H1 (cell line): ENCODE data around the gene CCSER2. TPM values are rescaled to one million over a fixed set of nuclear protein-coding genes. Genes with fewer than 3 reads are reported as not detected.

Experiments used
- CTCF ChIA-PET: fragments of 300-600 bp; sonication (Branson Sonifier 250); formaldehyde crosslinking; loops from one replicate; lab custom pipeline; 2021; ENCODE audit not compliant: partially characterized antibody; lab: Charles Lee
- POLR2A ChIA-PET: fragments of 300-600 bp; sonication (Branson Sonifier 250); formaldehyde crosslinking; loops from one replicate; lab custom pipeline; 2021; ENCODE audit warnings: inconsistent platforms; ENCODE audit not compliant: partially characterized antibody; lab: Charles Lee
- DNase-seq, 2 experiments: peaks; one replicate each; pipeline versions ENCODE4 v3.0.0 to v3.0.0-alpha.2; 2010 to 2022; ENCODE audit warnings: low spot score in 2 of 2, low read depth in 1 of 2, mixed read lengths in 1 of 2
- FAIRE-seq: peaks from 2 replicates; lab custom pipeline; 2011; peaks lifted over from hg19 to GRCh38; lab: Jason Lieb, UNC
- H2AFZ ChIP-seq: 2 replicates; pipeline ENCODE4 v1.8.1; 2012; ENCODE audit warnings: low read length, inconsistent platforms
- H2AK5ac ChIP-seq: 2 replicates; pipeline ENCODE4 v1.6.1; 2013; ENCODE audit warnings: low read depth, low read length
- H2BK120ac ChIP-seq: replicated peaks from 2 replicates; pipeline ENCODE3; 2013; ENCODE audit warnings: low read depth, low read length, inconsistent platforms
- H2BK12ac ChIP-seq: 2 replicates; pipeline ENCODE4 v1.6.1; 2013; ENCODE audit warnings: low read depth, low read length
- H2BK15ac ChIP-seq: 2 replicates; pipeline ENCODE4 v1.6.1; 2013; ENCODE audit warnings: low read length
- H2BK20ac ChIP-seq: 2 replicates; pipeline ENCODE4 v1.6.1; 2013; ENCODE audit warnings: low read length
- H2BK5ac ChIP-seq: 2 replicates; pipeline ENCODE4 v1.6.1; 2013; ENCODE audit warnings: low read depth, low read length
- H3K14ac ChIP-seq: 2 replicates; pipeline ENCODE4 v1.6.1; 2013; ENCODE audit warnings: inconsistent platforms; ENCODE audit not compliant: insufficient read length
- H3K18ac ChIP-seq: 2 replicates; pipeline ENCODE4 v1.6.1; 2013; ENCODE audit warnings: low read length; ENCODE audit errors: extremely low read depth
- H3K23ac ChIP-seq: 2 replicates; pipeline ENCODE4 v1.6.1; 2013; ENCODE audit warnings: inconsistent platforms; ENCODE audit not compliant: insufficient read length
- H3K23me2 ChIP-seq: 2 replicates; pipeline ENCODE4 v1.6.1; 2013; ENCODE audit warnings: low read depth, low read length
- H3K27ac ChIP-seq: 2 replicates; pipeline ENCODE4 v1.6.1; 2011; ENCODE audit warnings: low read depth, low read length, inconsistent platforms
- H3K27me3 ChIP-seq, 4 experiments: replicated peaks in 1 of 4; 1 replicate in 1 of 4; 2 replicates in 3 of 4; pipeline versions ENCODE4 v1.6.1 to v1.8.1; 2011 to 2013; ENCODE audit warnings: low read length in 3 of 4, mild to moderate bottlenecking in 3 of 4, inconsistent platforms in 2 of 4, mixed read lengths in 2 of 4, moderate library complexity in 1 of 4; ENCODE audit not compliant: control insufficient read depth in 3 of 4, insufficient read depth in 3 of 4; ENCODE audit errors: extremely low read depth in 1 of 4
- H3K36me3 ChIP-seq, 4 experiments: 2 replicates each; pipeline versions ENCODE4 v1.6.1 to v1.8.1; 2011 to 2013; ENCODE audit warnings: mild to moderate bottlenecking in 4 of 4, low read length in 3 of 4, moderate library complexity in 2 of 4, control low read depth in 1 of 4, inconsistent platforms in 1 of 4; ENCODE audit not compliant: insufficient read depth in 4 of 4, control insufficient read depth in 2 of 4
- H3K4ac ChIP-seq: replicated peaks from 2 replicates; pipeline ENCODE3; 2013; ENCODE audit warnings: low read length, low read depth, mixed read lengths, inconsistent platforms; ENCODE audit not compliant: insufficient read length
- H3K4me1 ChIP-seq, 4 experiments: replicated peaks in 1 of 4; 1 replicate in 1 of 4; 2 replicates in 3 of 4; pipeline versions ENCODE4 v1.6.1 to v1.8.1; 2011 to 2013; ENCODE audit warnings: low read length in 3 of 4, inconsistent platforms in 2 of 4, mixed read lengths in 1 of 4; ENCODE audit not compliant: insufficient read depth in 4 of 4, control insufficient read depth in 3 of 4
- H3K4me2 ChIP-seq, 2 experiments: 2 replicates each; pipeline versions ENCODE4 v1.6.1 to v1.8.1; 2011 to 2013; ENCODE audit warnings: low read depth in 2 of 2, low read length in 2 of 2, control low read depth in 1 of 2, inconsistent platforms in 1 of 2, mild to moderate bottlenecking in 1 of 2; ENCODE audit not compliant: insufficient read depth in 1 of 2
- H3K4me3 ChIP-seq, 4 experiments: fragments of 200-600, 300-600 bp in 1 of 4; sonication (generic), shearing (Covaris generic), sonication (Bioruptor Twin) in 1 of 4; 2 replicates each; pipeline versions ENCODE4 v1.5.1 to v1.8.1; 2011 to 2016; ENCODE audit warnings: low read length in 4 of 4, low read depth in 3 of 4, control low read depth in 2 of 4, inconsistent platforms in 2 of 4, mild to moderate bottlenecking in 2 of 4, mixed read lengths in 1 of 4, moderate library complexity in 1 of 4; ENCODE audit not compliant: insufficient read depth in 2 of 4; ENCODE audit errors: extremely low read depth in 1 of 4
- H3K56ac ChIP-seq: replicated peaks from 2 replicates; pipeline ENCODE3; 2013; ENCODE audit warnings: low read depth, mild to moderate bottlenecking, mixed read lengths, low read length, inconsistent platforms; ENCODE audit not compliant: insufficient read length
- H3K79me1 ChIP-seq: 2 replicates; pipeline ENCODE4 v1.6.1; 2013; ENCODE audit warnings: low read depth, low read length, control low read depth
- H3K79me2 ChIP-seq, 2 experiments: 2 replicates each; pipeline versions ENCODE4 v1.6.1 to v1.8.1; 2012 to 2013; ENCODE audit warnings: low read length in 2 of 2, mild to moderate bottlenecking in 2 of 2, inconsistent platforms in 1 of 2; ENCODE audit not compliant: insufficient read depth in 2 of 2, control insufficient read depth in 1 of 2
- H3K9ac ChIP-seq, 4 experiments: replicated peaks in 1 of 4; 1 replicate in 1 of 4; 2 replicates in 3 of 4; pipeline versions ENCODE4 v1.6.1 to v1.8.1; 2011 to 2013; ENCODE audit warnings: low read depth in 3 of 4, low read length in 3 of 4, control low read depth in 2 of 4, mild to moderate bottlenecking in 2 of 4, moderate library complexity in 2 of 4, inconsistent platforms in 1 of 4; ENCODE audit errors: extremely low read depth in 1 of 4
- H3K9me3 ChIP-seq, 2 experiments: 2 replicates each; pipeline versions ENCODE4 v1.6.1 to v1.8.1; 2012 to 2013; ENCODE audit warnings: mild to moderate bottlenecking in 2 of 2, moderate library complexity in 2 of 2, control low read depth in 1 of 2, inconsistent platforms in 1 of 2, low read depth in 1 of 2, low read length in 1 of 2, mixed read lengths in 1 of 2; ENCODE audit not compliant: insufficient read depth in 2 of 2
- H4K20me1 ChIP-seq, 2 experiments: replicated peaks in 1 of 2; 2 replicates each; pipeline versions ENCODE3 to v1.8.1; 2011 to 2013; ENCODE audit warnings: inconsistent platforms in 2 of 2, low read length in 2 of 2, mild to moderate bottlenecking in 1 of 2; ENCODE audit not compliant: insufficient read depth in 2 of 2, control insufficient read depth in 1 of 2
- H4K5ac ChIP-seq: 2 replicates; pipeline ENCODE4 v1.6.1; 2013; ENCODE audit warnings: low read length, low read depth, mixed read lengths, inconsistent platforms; ENCODE audit not compliant: insufficient read length
- H4K8ac ChIP-seq: 2 replicates; pipeline ENCODE4 v1.8.0; 2013; ENCODE audit warnings: mild to moderate bottlenecking, moderate library complexity, low read length, inconsistent platforms; ENCODE audit not compliant: insufficient read depth; ENCODE audit errors: extremely low read depth
- H4K91ac ChIP-seq: replicated peaks from 2 replicates; pipeline ENCODE3; 2013; ENCODE audit warnings: low read length, mixed read lengths, inconsistent platforms; ENCODE audit not compliant: insufficient read length
- CBX5 ChIP-seq: fragments of 300-800, 300-1000 bp; sonication (generic); IDR thresholded peaks from 2 replicates; pipeline ENCODE4 v1.7.1; 2016; ENCODE audit warnings: antibody characterized with exemption, low read length, low read depth
- CHD1 ChIP-seq: IDR thresholded peaks from 2 replicates; pipeline ENCODE4 v1.6.1; 2012; ENCODE audit warnings: low read depth, low read length, improper control_type of control experiment
- EGR1 ChIP-seq: IDR thresholded peaks from 2 replicates; pipeline ENCODE4 v1.6.1; 2011; ENCODE audit warnings: low read depth, low read length, borderline replicate concordance
- MAFK ChIP-seq: IDR thresholded peaks from 2 replicates; pipeline ENCODE4 v1.6.1; 2012; ENCODE audit warnings: low read depth, mild to moderate bottlenecking, improper control_type of control experiment, low read length
- MAX ChIP-seq: IDR thresholded peaks from 2 replicates; pipeline ENCODE4 v1.6.1; 2012; ENCODE audit warnings: inconsistent platforms
- NANOG ChIP-seq: IDR thresholded peaks from 2 replicates; pipeline ENCODE4 v1.6.1; 2011; ENCODE audit warnings: low read length, low read depth, mild to moderate bottlenecking, inconsistent platforms; ENCODE audit not compliant: insufficient read depth, poor library complexity, severe bottlenecking
- PHF8 ChIP-seq: fragments of 200-600 bp; sonication (generic); conservative IDR thresholded peaks from 2 replicates; pipeline ENCODE4 v1.7.1; 2012; ENCODE audit warnings: low read depth, mild to moderate bottlenecking, inconsistent platforms, low read length, moderate library complexity
- RAD21 ChIP-seq, 2 experiments: IDR thresholded peaks in 1 of 2; conservative IDR thresholded peaks in 1 of 2; 2 replicates each; pipeline ENCODE4 v1.6.1; 2011; ENCODE audit warnings: low read depth in 2 of 2, low read length in 2 of 2, improper control_type of control experiment in 1 of 2, inconsistent platforms in 1 of 2, mild to moderate bottlenecking in 1 of 2, moderate library complexity in 1 of 2
- RFX5 ChIP-seq: IDR thresholded peaks from 2 replicates; pipeline ENCODE4 v1.6.1; 2011; ENCODE audit warnings: low read depth, low read length, improper control_type of control experiment, borderline replicate concordance
- SIN3A ChIP-seq, 2 experiments: IDR thresholded peaks in 1 of 2; conservative IDR thresholded peaks in 1 of 2; 2 replicates each; pipeline ENCODE4 v1.6.1; 2011 to 2012; ENCODE audit warnings: low read length in 2 of 2, improper control_type of control experiment in 1 of 2, low read depth in 1 of 2, mild to moderate bottlenecking in 1 of 2
- SIX5 ChIP-seq: IDR thresholded peaks from 2 replicates; pipeline ENCODE4 v1.6.1; 2011; ENCODE audit warnings: mild to moderate bottlenecking, low read depth, low read length
- SP2 ChIP-seq: IDR thresholded peaks from 2 replicates; pipeline ENCODE4 v1.6.1; 2012; ENCODE audit warnings: mild to moderate bottlenecking, low read length, inconsistent platforms
- SP4 ChIP-seq: IDR thresholded peaks from 2 replicates; pipeline ENCODE4 v1.6.1; 2012; ENCODE audit warnings: low read length, inconsistent platforms
- ZNF274 ChIP-seq: IDR thresholded peaks from 2 replicates; pipeline ENCODE4 v1.7.0; 2012; ENCODE audit warnings: low read length, borderline replicate concordance; ENCODE audit errors: extremely low read depth
- WGBS, 2 experiments: shearing (Covaris generic) in 1 of 2; methylation state at CpG; one replicate each; pipeline versions ENCODE4 v1.1.6 to v1.1.7; 2013 to 2015; ENCODE audit warnings: low lambda C conversion rate in 2 of 2, mixed read lengths in 2 of 2, inconsistent platforms in 1 of 2, low coverage in 1 of 2, missing lambda C conversion rate in 1 of 2; ENCODE audit not compliant: insufficient replicate concordance in 2 of 2, insufficient coverage in 1 of 2, insufficient read length in 1 of 2; ENCODE audit errors: extremely low coverage in 1 of 2, missing lambda C conversion rate in 1 of 2; 5-methylcytosine and 5-hydroxymethylcytosine counted together
- polyA plus RNA-seq, 7 experiments: library from polyadenylated mRNA; depleted of rRNA in 3 of 7; stranded (reverse) in 5 of 7; unstranded in 2 of 7; fragments of >200 nt in 5 of 7; fragments of 200-250 nt in 2 of 7; gene quantifications; 1 replicate in 5 of 7; 2 replicates in 1 of 7; 4 replicates in 1 of 7; pipeline versions ENCODE4 v1.2.1 to v1.2.3, GENCODE V29; 2011 to 2013; ENCODE audit warnings: missing spikeins in 2 of 7, mixed read lengths in 2 of 7
- total RNA-seq: library from RNA; stranded (reverse); fragmentation: NEBNext Ultra II Directional; extraction: Animal tissue kit (Norgen Biotek cat#: 25700); gene quantifications from 2 replicates; pipeline ENCODE4 v1.2.1, GENCODE V29; 2021

The CCSER2 gene
- total and polyA plus RNA-seq, 2 of the 8 experiments (the other 6 are each of a cell fraction or from before 2014, with no cell fraction given), result 6.9 to 30.5 TPM

GRCh38 chr10:84469470-84469869 lies 141.1 kb downstream of the CCSER2 start:
- H3K23me2 ChIP-seq, result no peaks in the 10 kb centered on the region
- H3K79me2 ChIP-seq, result no peaks in the 10 kb centered on the region
- H3K36me3 ChIP-seq, result no peaks in the 10 kb centered on the region
- WGBS, 2 experiments, result 90% methylated on average over 1 of the region's 1 CpG; no CpG with 5 or more reads in 1 of the 2 experiments
- no peak overlapping the region for H2BK20ac ChIP-seq
- peaks cover 0 to 3% (median 0%) of the 10 kb centered on the region in 4 experiments; a peak in 2 of 7 replicates for H3K4me1 ChIP-seq
- no peak overlapping the region for H3K56ac ChIP-seq
- H4K8ac ChIP-seq, result no peak overlapping the region
- H3K4me2 ChIP-seq, result no peak overlapping the region
- H3K27me3 ChIP-seq, result no peaks in the 10 kb centered on the region
- no peak overlapping the region for H2BK5ac ChIP-seq
- H2BK12ac ChIP-seq, result no peak overlapping the region
- no peak overlapping the region for H2AK5ac ChIP-seq
- no peak overlapping the region for H3K23ac ChIP-seq
- H3K9me3 ChIP-seq, result no peaks in the 10 kb centered on the region
- FAIRE-seq, result no peak
- POLR2A ChIA-PET, result no interaction called here
- H3K79me1 ChIP-seq, result no peaks in the 10 kb centered on the region
- no peak overlapping the region for H4K5ac ChIP-seq
- no peaks in the 10 kb centered on the region for H4K20me1 ChIP-seq
- CTCF ChIA-PET, result interaction anchor here (0.7 to 1.8 kb wide), 3 partner anchors 20 to 54 kb away, joined by 3 to 6 read pairs (median 3); no protein-coding TSS in a partner anchor
- no peak overlapping the region for H4K91ac ChIP-seq
- DNase-seq, result no peak
- no peak overlapping the region for H3K4me3 ChIP-seq
- no peak overlapping the region for H2AFZ ChIP-seq
- H2BK15ac ChIP-seq, result no peak overlapping the region
- H2BK120ac ChIP-seq, result no peak overlapping the region
- no peak overlapping the region for H3K18ac ChIP-seq
- H3K9ac ChIP-seq, result no peak overlapping the region
- no peak overlapping the region for H3K14ac ChIP-seq
- no peak overlapping the region for H3K27ac ChIP-seq
- H3K4ac ChIP-seq, result no peak overlapping the region
- TF ChIP-seq SIN3A (conservative IDR thresholded peaks at IDR 0.05 in 1 of 2, IDR thresholded peaks at IDR 0.05 in 1 of 2; ENCODE audit: low read depth in 1 of 2, low read length in 2 of 2) (no peak), ZNF274 (no peak), CHD1 (no peak), SP4 (no peak), RAD21 (IDR thresholded peaks at IDR 0.05 in 1 of 2, conservative IDR thresholded peaks at IDR 0.05 in 1 of 2; ENCODE audit: low read depth in 2 of 2, low read length in 2 of 2) (no peak), RFX5 (no peak), SIX5 (no peak), MAFK (no peak), SP2 (no peak), NANOG (no peak), EGR1 (no peak), MAX (no peak), CBX5 (no peak), PHF8 (no peak)
